ENCODE measurements around the gene NLRP9.

DNA sequence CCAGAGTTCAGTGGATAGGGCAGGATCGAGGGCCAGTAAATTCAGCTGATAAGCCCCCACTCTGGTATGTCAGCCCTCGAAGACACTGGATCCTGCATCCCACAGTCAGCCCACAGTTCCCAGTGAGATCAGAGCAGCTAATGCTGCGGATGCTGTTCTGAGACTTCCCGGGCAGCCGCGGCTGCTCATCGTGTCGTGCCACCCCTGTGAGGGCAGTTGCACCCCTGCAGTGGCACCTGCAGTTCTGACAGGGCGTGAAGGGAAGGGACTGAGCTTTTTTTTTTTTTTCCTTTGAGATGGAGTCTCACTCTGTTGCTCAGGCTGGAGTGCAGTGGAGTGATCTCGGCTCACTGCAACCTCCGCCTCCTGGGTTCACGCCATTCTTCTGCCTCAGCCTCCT is 70.7 kb downstream of the NLRP9 start:
- TF ChIP-seq, protein P1, sequence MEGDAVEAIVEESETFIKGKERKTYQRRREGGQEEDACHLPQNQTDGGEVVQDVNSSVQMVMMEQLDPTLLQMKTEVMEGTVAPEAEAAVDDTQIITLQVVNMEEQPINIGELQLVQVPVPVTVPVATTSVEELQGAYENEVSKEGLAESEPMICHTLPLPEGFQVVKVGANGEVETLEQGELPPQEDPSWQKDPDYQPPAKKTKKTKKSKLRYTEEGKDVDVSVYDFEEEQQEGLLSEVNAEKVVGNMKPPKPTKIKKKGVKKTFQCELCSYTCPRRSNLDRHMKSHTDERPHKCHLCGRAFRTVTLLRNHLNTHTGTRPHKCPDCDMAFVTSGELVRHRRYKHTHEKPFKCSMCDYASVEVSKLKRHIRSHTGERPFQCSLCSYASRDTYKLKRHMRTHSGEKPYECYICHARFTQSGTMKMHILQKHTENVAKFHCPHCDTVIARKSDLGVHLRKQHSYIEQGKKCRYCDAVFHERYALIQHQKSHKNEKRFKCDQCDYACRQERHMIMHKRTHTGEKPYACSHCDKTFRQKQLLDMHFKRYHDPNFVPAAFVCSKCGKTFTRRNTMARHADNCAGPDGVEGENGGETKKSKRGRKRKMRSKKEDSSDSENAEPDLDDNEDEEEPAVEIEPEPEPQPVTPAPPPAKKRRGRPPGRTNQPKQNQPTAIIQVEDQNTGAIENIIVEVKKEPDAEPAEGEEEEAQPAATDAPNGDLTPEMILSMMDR (IDR thresholded peaks at IDR 0.05; ENCODE audit: low read depth, low read length, poor library complexity, severe bottlenecking): no peak
- no peak for TF ChIP-seq EZH2phosphoT487 (IDR thresholded peaks at IDR 0.05; ENCODE audit: borderline replicate concordance, low read length)
